Ovary (tissue), 3 donors: ENCODE data around the gene SSPN.

Experiments used
- EP300 ChIP-seq: sonication (generic); formaldehyde crosslinking; IDR thresholded peaks from one replicate; pipeline ENCODE4 v1.6.1; 2017; ENCODE audit warnings: antibody characterized with exemption
- POLR2A ChIP-seq: fragments of 450-650 bp; IDR thresholded peaks from one replicate; pipeline ENCODE4 v1.6.1; 2017; ENCODE audit warnings: antibody characterized with exemption, mild to moderate bottlenecking, moderate library complexity
- TF ChIP-seq, protein P1 (sequence below), 3 donors: fragments of 450-650 bp in 2 of 3; fragments of 200-600 bp in 1 of 3; IDR thresholded peaks; one replicate each; pipeline versions ENCODE4 v1.5.1 to v1.8.0; 2016 to 2022; ENCODE audit warnings: antibody characterized with exemption in 3 of 3, mild to moderate bottlenecking in 1 of 3
- donor health status: DM: no; HTN: no; CAD: no.

DNA sequence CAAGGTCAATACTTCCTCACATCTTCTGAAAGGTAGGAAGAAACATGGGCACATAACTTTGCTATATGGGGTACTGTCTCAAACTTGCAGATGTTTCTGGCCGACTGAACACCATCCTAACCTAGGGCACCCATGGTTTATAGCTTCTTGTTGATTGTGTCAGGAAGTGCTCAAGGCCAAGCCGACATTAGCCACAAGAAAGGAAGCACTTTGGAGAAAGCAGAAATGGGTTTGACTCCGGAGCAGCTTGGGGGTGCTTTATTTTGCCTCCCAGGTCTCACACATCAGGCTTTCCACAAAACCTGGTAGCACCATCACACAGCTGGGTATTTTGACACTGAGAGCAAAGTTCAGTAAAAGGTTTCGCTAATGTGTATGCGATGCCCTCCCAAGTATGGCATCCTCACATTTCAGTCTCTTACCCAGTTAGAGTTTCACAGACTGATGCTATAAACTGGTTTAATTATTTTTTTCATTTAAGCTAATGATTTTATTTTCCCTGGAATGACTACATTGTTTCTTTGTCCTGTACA is 45.3 kb upstream of the SSPN start:
- TF ChIP-seq, protein P1, sequence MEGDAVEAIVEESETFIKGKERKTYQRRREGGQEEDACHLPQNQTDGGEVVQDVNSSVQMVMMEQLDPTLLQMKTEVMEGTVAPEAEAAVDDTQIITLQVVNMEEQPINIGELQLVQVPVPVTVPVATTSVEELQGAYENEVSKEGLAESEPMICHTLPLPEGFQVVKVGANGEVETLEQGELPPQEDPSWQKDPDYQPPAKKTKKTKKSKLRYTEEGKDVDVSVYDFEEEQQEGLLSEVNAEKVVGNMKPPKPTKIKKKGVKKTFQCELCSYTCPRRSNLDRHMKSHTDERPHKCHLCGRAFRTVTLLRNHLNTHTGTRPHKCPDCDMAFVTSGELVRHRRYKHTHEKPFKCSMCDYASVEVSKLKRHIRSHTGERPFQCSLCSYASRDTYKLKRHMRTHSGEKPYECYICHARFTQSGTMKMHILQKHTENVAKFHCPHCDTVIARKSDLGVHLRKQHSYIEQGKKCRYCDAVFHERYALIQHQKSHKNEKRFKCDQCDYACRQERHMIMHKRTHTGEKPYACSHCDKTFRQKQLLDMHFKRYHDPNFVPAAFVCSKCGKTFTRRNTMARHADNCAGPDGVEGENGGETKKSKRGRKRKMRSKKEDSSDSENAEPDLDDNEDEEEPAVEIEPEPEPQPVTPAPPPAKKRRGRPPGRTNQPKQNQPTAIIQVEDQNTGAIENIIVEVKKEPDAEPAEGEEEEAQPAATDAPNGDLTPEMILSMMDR (IDR thresholded peaks at IDR 0.05): no peak
- no peak for TF ChIP-seq POLR2A
- TF ChIP-seq EP300: no peak
